HuH-7 (cell line): Measurements from ENCODE around the gene BMP8B.
"Not testable (repeated sequence)": the region's sequence is repeated elsewhere in the genome, so short reads cannot be mapped to it uniquely, and the experiment has no call there.

Experiments used
- DNase-seq: peaks from one replicate; pipeline ENCODE4 v3.0.0; 2011; ENCODE audit warnings: low spot score

BMP8B gene, protein sequence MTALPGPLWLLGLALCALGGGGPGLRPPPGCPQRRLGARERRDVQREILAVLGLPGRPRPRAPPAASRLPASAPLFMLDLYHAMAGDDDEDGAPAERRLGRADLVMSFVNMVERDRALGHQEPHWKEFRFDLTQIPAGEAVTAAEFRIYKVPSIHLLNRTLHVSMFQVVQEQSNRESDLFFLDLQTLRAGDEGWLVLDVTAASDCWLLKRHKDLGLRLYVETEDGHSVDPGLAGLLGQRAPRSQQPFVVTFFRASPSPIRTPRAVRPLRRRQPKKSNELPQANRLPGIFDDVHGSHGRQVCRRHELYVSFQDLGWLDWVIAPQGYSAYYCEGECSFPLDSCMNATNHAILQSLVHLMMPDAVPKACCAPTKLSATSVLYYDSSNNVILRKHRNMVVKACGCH

GRCh38 chr1:39788758-39789570, at the start of gene BMP8B:
BMP8B (minus strand) TSS chr1:39788865; CDS start chr1:39788485, 380 bp downstream.
- peak; percentile 87 for DNase-seq

DNA sequence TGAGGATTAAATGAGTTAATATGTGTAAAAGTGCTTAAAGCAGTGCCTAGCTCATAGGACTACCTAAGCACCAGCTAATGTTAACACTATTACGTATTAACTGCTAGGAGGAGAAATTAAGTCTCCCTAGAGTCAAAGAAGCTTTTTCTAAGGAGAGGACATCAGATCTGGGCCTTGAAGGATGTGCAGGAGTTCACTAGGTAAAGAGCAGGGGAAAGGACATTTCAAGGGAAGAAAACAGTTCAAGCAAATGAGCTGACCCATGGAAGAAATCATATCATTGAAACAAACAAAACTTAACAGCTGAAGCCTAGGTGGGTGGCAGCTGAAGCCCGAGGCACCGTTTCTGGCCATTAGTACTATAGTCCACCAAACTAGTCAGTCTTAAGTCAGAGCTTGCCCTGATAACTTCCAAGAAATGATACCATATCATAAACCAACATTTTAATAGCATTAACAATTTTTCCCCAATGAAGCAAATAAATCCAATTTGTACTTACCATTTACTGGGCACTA, 48.0 kb upstream of the BMP8B start:
- DNase-seq = no peak

DNA sequence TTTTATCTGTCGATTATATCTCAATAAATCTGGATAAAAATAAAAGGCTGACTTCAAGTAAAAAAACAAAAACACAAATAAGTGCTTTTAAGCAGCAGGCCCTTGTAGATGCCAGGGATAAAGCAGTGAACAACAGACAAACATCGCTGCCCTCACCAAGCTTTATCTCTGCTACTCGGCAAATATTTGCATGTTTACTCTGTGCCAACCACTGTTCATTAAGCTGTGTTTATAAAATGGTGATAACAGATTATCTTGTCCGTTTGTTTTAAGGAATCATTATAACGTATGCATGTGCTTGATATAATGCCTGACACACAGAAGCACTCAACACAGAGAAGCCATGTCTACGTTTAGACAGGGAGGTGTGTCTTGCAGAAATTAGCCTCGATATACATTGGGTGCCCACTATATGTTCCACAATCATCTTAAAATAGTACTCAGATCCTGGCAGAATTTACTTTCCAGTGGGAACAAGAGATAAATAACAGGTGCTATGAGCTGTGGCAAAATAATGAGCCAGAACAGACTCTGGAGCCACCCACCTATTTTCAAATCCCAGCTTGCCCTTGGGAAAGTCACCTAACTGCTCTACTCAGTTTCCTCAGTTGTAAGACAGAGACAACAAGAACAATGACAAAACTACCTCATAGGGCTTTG, 47.4 kb upstream of the BMP8B start:
- no peak for DNase-seq

- DNase-seq = no peak
These were observed 46.4 kb upstream of the BMP8B start for GRCh38 chr1:39835110-39835509.

DNA sequence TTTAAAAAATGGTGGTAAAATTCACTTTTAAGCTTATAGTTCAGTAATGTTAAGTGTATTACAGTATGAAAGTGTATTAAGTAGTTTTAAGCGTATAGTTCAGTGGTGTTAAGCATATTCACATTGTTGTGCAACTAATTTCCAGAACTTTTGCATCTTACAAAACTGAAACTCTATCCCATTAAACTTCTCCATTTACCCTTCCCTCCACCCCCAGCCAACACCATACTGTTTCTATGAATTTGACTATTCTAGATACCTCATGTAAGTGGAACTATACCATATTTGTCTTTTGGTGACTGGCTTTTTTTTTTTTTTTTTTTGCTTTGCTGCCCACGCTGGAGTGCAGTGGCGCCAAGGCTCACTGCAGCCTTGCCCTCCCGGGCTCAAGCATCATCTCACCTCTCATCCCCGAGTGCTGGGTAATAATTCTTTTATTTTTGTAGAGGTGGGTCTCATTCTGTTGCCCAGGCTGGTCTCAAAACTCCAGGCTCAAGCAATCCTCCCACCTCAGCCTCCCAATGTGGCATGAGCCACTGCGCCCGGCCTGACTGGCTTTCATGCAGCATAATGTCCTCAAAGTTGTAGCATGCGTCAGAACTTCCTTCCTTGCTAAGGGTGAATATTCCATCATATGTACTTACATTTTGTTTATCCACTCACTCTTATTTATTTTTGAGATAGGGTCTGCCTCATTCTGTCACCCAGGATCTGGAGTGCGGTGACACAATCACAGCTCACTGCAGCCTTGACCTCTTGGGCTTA, 45.1 kb upstream of the BMP8B start:
- DNase-seq = no peak

DNA sequence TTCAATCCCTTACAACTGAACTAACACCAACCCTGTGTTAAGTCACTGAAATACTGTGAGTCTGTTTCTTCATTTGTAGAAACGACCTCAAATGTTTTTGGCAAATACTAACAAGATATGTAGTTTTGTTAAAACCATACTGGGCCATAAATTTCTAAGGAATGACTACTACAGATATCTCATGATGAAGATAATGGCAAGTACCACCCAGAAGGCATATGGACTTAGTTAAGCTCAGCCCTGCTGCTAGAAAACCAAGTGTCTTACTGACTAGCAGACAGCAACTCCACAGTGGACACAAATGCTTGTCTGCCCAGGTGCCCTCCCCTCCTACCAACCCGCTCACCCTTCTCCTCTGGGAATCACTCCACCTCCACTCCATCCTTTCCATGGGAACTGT, 44.5 kb upstream of the BMP8B start:
- no peak for DNase-seq

DNA sequence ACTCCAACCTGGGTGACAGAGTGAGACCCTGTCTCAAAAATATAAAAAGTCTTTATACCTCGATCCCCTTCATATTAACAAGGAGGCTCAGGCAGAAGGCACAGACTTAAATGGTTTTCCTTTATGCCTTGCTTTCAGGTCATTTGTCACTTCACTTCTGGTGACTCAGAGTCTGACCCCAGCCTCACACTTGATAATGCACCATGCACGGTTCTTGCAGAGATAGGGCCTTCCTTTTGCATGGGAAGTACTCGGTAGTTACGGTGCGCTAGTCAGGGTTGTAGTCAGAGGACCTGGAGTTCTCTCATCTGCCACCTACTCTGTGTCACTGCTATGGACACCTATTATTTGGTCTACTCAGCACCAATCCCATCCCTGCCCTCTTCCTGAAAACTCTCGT, 43.6 kb upstream of the BMP8B start:
- DNase-seq = no peak

- no peak for DNase-seq
These were observed 41.3 kb upstream of the BMP8B start for GRCh38 chr1:39829791-39830533.

GRCh38 chr1:39828734-39829133, 40.1 kb upstream of the BMP8B start:
- DNase-seq = no peak

GRCh38 chr1:39828255-39828654, 39.6 kb upstream of the BMP8B start:
- DNase-seq = not testable (repeated sequence)

GRCh38 chr1:39827201-39827600, 38.5 kb upstream of the BMP8B start:
- DNase-seq = no peak

DNA sequence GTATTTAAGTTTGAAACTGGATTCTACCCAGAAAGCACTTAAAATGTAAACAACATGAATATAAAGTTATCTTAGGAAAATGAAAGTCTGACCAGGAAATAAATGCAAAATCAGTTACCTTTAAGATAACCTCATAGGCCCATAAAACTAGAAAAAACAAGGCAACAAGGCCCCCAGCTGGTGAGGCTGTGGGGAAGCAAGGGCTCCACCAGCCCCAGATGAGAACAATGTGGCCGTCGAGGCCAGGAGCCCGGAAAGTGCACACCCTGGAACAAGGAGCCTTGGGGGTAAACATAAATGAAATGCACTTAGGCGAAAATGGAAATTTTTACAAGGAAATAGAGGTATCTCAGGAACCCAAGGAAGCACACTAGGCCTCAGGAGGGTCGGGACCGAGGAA, 37.9 kb upstream of the BMP8B start:
- DNase-seq = no peak

GRCh38 chr1:39825432-39825941, 36.8 kb upstream of the BMP8B start:
- DNase-seq = no peak

DNA sequence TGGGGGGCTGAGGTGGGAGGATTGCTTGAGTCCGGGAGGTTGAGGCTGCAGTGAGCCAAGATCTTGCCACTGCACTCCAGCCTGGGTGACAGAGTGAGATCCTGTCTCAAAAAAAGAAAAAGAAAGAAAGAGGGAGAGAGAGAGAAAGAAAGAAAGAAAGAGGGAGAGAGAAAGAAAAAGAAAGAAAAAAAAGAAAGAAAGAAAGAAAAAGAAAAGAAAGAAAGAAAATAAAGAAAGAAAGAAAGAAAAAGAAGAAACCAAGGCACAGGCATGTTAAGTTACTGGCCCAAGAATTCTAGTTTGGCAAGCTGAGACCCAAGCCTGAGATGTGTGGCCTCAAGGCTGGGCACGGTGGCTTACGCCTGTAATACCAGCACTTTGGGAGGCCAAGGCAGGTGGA, 34.8 kb upstream of the BMP8B start:
- DNase-seq = not testable (repeated sequence)

DNA sequence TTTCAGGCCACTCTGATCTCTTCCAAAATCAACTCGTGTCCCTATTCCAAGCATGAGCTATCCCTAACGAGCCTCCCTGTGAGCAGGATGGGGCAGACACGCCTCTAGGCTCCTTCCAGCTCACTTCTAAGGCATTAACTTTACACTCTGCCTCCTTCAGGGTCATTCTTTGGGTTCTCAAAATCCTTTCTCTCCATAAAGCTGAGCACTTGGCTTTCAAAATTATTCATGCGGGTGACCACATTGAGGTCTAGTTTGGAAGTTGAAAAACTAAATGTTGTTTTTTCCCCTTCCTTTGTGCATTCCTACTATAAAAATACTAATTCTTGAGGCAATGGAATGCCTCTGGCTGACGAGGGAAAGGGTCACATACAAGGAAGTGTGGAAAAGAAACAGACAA, 33.5 kb upstream of the BMP8B start:
- no peak for DNase-seq

GRCh38 chr1:39819091-39819812, 30.6 kb upstream of the BMP8B start:
- DNase-seq = no peak

DNA sequence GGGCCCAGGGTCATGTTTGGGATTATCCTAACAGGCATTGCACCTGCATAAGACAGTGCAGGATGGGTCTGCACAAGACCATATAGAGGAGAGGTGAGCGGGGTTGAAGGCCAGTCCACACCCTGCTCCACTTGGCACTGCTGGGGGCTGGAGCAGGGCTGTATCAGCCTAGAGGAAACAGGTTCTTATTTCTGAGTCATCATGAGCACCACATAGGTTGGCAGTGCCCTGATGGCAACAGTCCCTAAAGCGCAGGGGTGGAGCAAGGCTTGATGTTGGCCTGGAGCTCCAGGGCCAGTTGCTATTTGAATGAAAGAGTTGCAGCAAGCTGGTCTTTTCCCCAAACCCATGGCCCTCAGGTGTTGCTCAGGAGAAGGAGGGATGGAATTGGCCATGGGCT, 29.8 kb upstream of the BMP8B start:
- no peak for DNase-seq

DNA sequence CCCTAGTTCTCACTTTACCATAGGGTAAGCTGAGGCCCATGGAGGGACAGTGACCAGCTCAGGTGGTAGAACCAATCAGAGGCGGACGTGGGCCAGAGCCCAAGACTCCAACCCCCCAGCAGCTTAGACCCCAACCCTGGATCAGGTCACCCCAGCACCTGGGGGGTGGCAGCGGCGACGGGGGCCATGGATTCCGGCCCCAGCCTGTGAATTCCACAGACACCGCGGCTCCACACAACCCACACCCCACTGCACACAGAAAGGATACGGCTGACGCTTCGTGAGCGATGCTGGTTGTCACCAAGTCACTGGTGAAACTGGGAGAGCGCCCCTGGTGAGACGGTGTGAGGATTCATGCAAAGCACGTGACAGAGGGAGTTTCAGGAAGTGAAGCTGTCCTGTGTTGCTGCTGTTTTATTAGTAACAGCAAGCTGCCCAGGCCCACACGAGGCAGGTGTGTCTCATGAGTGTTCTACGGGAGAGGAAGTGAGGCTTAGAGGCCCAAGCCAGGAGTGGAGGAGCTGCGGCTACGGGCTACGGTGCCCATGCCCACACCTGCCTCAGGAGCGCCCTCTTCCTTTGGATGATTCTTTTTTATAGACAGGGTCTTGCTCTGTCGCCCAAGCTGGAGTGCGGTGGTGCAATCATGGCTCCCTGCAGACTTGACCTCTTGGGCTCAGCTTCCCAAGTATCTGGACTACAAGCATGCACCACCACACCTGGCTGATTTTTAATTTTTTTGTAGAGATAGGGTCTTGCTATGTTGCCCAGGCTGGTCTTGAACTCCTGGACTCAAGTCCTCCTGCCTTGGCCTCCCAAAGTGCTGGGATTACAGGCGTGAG, 28.6 kb upstream of the BMP8B start:
- DNase-seq = not testable (repeated sequence)

- DNase-seq = peak; percentile 81
These were observed 27.9 kb upstream of the BMP8B start for GRCh38 chr1:39816415-39817090.
